HG03469 (cell line): Measurements from ENCODE around the gene MPPED2.

ENCODE experiments used
- ATAC-seq: cut with Tn5 transposase; IDR thresholded peaks from one replicate; pipeline ENCODE4 v1.9.1; 2021; ENCODE audit warnings: mild to moderate bottlenecking, moderate library complexity, moderate number of reproducible peaks; ENCODE audit not compliant: unreplicated experiment

Gene MPPED2

GRCh38 chr11:30488304-30488998 lies 97.7 kb downstream of the MPPED2 start:
- no peak for ATAC-seq

GRCh38 chr11:30487200-30487898 lies 98.8 kb downstream of the MPPED2 start:
- no peak for ATAC-seq

GRCh38 chr11:30485756-30486155 lies 100.4 kb downstream of the MPPED2 start:
- no peak for ATAC-seq

GRCh38 chr11:30485222-30485621 lies 100.9 kb downstream of the MPPED2 start:
- ATAC-seq: no peak

- no peak for ATAC-seq
Measured at GRCh38 chr11:30483056-30483455, 103.1 kb downstream of the MPPED2 start.

GRCh38 chr11:30481796-30482195 lies 104.4 kb downstream of the MPPED2 start:
- no peak for ATAC-seq

- ATAC-seq: no peak
Measured at GRCh38 chr11:30481330-30481729, 104.8 kb downstream of the MPPED2 start.

GRCh38 chr11:30479899-30480298 lies 106.3 kb downstream of the MPPED2 start:
- ATAC-seq: no peak

- ATAC-seq: no peak
Measured at GRCh38 chr11:30478923-30479322, 107.2 kb downstream of the MPPED2 start.

GRCh38 chr11:30477061-30477460 lies 109.1 kb downstream of the MPPED2 start:
- ATAC-seq: no peak

GRCh38 chr11:30474151-30474954 lies 111.8 kb downstream of the MPPED2 start:
- ATAC-seq: no peak

GRCh38 chr11:30471244-30471643 lies 114.9 kb downstream of the MPPED2 start:
- ATAC-seq: no peak

- ATAC-seq: no peak
Measured at GRCh38 chr11:30468881-30469280, 117.3 kb downstream of the MPPED2 start.

GRCh38 chr11:30467176-30467575 lies 119.0 kb downstream of the MPPED2 start:
- ATAC-seq: no peak

- no peak for ATAC-seq
Measured at GRCh38 chr11:30465623-30466022, 120.5 kb downstream of the MPPED2 start.

GRCh38 chr11:30465192-30465591 lies 121.0 kb downstream of the MPPED2 start:
- no peak for ATAC-seq

- no peak for ATAC-seq
Measured at GRCh38 chr11:30463266-30463665, 122.9 kb downstream of the MPPED2 start.

GRCh38 chr11:30462421-30462820 lies 123.7 kb downstream of the MPPED2 start:
- ATAC-seq: no peak

GRCh38 chr11:30459821-30460220 lies 126.3 kb downstream of the MPPED2 start:
- ATAC-seq: no peak

- ATAC-seq: no peak
Measured at GRCh38 chr11:30459306-30459705, 126.8 kb downstream of the MPPED2 start.

GRCh38 chr11:30458541-30458940 lies 127.6 kb downstream of the MPPED2 start:
- ATAC-seq: no peak

- ATAC-seq: no peak
Measured at GRCh38 chr11:30457087-30457486, 129.1 kb downstream of the MPPED2 start.
